ENCODE measurements around the gene HS2ST1. TPM values are rescaled to one million over a fixed set of nuclear protein-coding genes. Genes with fewer than 3 reads are reported as not detected.

HS2ST1 gene
- total RNA-seq, 1 donor from 2014 or later: 19.0 TPM

DNA sequence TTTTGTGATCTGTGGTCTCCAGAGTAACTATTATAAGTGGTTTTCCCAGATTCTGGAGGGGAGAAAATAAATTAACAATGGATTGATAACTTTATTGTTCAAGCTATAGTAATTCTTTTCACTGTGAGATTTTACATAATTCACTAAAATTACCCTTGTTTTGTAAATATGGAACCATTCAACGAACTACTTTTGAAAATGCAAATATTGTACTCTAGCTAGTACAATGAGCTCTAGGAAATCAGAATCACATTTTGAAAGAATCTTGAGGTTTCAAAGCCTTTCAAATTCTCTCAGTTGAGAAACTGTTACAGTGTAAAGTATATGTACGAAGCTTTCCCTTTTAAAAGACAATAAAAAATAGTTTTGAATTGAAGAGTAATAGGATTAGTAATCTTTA, 119.9 kb downstream of the HS2ST1 start:
- H3K27me3 ChIP-seq (ENCODE audit: control insufficient read depth, insufficient read depth, low read length): no peaks in the 10 kb centered on the region
- FAIRE-seq (no peak), DNase-seq (ENCODE audit: low read depth) (no peak)
- TF ChIP-seq, protein P1, sequence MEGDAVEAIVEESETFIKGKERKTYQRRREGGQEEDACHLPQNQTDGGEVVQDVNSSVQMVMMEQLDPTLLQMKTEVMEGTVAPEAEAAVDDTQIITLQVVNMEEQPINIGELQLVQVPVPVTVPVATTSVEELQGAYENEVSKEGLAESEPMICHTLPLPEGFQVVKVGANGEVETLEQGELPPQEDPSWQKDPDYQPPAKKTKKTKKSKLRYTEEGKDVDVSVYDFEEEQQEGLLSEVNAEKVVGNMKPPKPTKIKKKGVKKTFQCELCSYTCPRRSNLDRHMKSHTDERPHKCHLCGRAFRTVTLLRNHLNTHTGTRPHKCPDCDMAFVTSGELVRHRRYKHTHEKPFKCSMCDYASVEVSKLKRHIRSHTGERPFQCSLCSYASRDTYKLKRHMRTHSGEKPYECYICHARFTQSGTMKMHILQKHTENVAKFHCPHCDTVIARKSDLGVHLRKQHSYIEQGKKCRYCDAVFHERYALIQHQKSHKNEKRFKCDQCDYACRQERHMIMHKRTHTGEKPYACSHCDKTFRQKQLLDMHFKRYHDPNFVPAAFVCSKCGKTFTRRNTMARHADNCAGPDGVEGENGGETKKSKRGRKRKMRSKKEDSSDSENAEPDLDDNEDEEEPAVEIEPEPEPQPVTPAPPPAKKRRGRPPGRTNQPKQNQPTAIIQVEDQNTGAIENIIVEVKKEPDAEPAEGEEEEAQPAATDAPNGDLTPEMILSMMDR (IDR thresholded peaks at IDR 0.05; ENCODE audit: insufficient read depth, low read length, severe bottlenecking): no peak
- H3K36me3 ChIP-seq (ENCODE audit: control insufficient read depth, insufficient read depth, low read length): no peaks in the 10 kb centered on the region
- H3K4me3 ChIP-seq (ENCODE audit: low read depth, low read length): no peak overlapping the region

- no peak overlapping the region for H3K4me3 ChIP-seq (ENCODE audit: low read depth, low read length)
- H3K27me3 ChIP-seq (ENCODE audit: control insufficient read depth, insufficient read depth, low read length): no peaks in the 10 kb centered on the region
- no peak for FAIRE-seq
- TF ChIP-seq, protein P1 (IDR thresholded peaks at IDR 0.05; ENCODE audit: insufficient read depth, low read length, severe bottlenecking): no peak
- no peak for DNase-seq (ENCODE audit: low read depth)
- H3K36me3 ChIP-seq (ENCODE audit: control insufficient read depth, insufficient read depth, low read length): no peaks in the 10 kb centered on the region
These were observed 124.7 kb downstream of the HS2ST1 start for GRCh38 chr1:87039096-87039495.

- TF ChIP-seq, protein P1 (IDR thresholded peaks at IDR 0.05; ENCODE audit: insufficient read depth, low read length, severe bottlenecking): no peak
- Histone ChIP-seq H3K36me3 (ENCODE audit: control insufficient read depth, insufficient read depth, low read length) (no peaks in the 10 kb centered on the region), H3K4me3 (ENCODE audit: low read depth, low read length) (no peak overlapping the region), H3K27me3 (ENCODE audit: control insufficient read depth, insufficient read depth, low read length) (no peaks in the 10 kb centered on the region)
- DNase-seq (ENCODE audit: low read depth) (no peak), FAIRE-seq (no peak)
These were observed 127.8 kb downstream of the HS2ST1 start for GRCh38 chr1:87042111-87042811.

- Histone ChIP-seq H3K4me3 (ENCODE audit: low read depth, low read length) (no peak overlapping the region), H3K36me3 (ENCODE audit: control insufficient read depth, insufficient read depth, low read length) (no peaks in the 10 kb centered on the region), H3K27me3 (ENCODE audit: control insufficient read depth, insufficient read depth, low read length) (no peaks in the 10 kb centered on the region)
- TF ChIP-seq, protein P1 (IDR thresholded peaks at IDR 0.05; ENCODE audit: insufficient read depth, low read length, severe bottlenecking): no peak
- FAIRE-seq (no peak), DNase-seq (ENCODE audit: low read depth) (no peak)
These were observed 130.0 kb downstream of the HS2ST1 start for GRCh38 chr1:87044424-87044823.

DNA sequence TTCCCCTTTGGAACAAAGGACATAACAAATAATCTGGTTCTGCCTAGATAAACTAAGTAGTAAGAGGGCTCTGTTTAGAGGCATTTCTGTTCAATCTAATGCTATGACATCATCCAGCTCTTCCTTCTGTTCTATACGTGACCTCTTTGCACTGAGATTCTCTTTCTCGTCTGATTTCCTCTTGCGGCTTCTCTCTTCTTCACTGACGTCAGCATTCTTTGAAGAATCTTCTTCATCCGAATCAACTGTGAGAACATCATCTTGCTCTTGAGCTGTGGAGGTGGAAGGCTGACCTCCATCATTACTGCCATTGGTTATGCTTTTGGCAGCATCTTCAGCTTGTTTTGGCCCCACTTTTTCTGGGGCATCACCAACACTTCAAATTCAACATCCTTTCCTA, 130.4 kb downstream of the HS2ST1 start:
- Histone ChIP-seq H3K4me3 (ENCODE audit: low read depth, low read length) (no peak overlapping the region), H3K36me3 (ENCODE audit: control insufficient read depth, insufficient read depth, low read length) (no peaks in the 10 kb centered on the region), H3K27me3 (ENCODE audit: control insufficient read depth, insufficient read depth, low read length) (no peaks in the 10 kb centered on the region)
- FAIRE-seq: no peak
- no peak for DNase-seq (ENCODE audit: low read depth)
- TF ChIP-seq, protein P1 (IDR thresholded peaks at IDR 0.05; ENCODE audit: insufficient read depth, low read length, severe bottlenecking): no peak
